GM19397 (cell line): ENCODE results near the gene LMBR1.
"Not testable (repeated sequence)": the region's sequence is repeated elsewhere in the genome, so short reads cannot be mapped to it uniquely, and the experiment has no call there.

Experiments
- ATAC-seq: cut with Tn5 transposase; IDR thresholded peaks from one replicate; pipeline ENCODE4 v1.9.1; 2021; ENCODE audit warnings: mild to moderate bottlenecking, moderate library complexity; ENCODE audit not compliant: unreplicated experiment

Gene LMBR1

GRCh38 chr7:156702399-156702798 lies 190.6 kb downstream of the LMBR1 start:
- ATAC-seq, result no peak

GRCh38 chr7:156701787-156702186 lies 191.2 kb downstream of the LMBR1 start:
- ATAC-seq, result not testable (repeated sequence)

- ATAC-seq, result not testable (repeated sequence)
Measured at GRCh38 chr7:156698512-156698911, 194.5 kb downstream of the LMBR1 start.

DNA sequence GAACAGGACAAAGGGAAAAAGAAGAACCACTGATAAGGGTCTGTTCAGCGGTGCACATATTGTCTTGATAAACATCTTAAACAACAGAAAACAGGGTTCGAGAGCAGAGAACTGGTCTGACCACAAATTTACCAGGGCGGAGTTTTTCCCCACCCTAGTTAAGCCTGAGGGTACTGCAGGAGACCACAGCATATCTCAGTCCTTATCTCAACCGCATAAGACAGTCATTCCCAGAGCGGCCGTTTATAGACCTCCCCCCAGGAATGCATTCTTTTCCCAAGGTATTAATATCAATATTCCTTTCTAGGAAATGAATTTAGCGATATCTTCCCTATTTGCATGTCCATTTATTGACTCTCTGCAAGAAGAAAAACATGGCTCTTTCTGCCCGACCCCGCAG lies 195.7 kb downstream of the LMBR1 start:
- ATAC-seq, result not testable (repeated sequence)

DNA sequence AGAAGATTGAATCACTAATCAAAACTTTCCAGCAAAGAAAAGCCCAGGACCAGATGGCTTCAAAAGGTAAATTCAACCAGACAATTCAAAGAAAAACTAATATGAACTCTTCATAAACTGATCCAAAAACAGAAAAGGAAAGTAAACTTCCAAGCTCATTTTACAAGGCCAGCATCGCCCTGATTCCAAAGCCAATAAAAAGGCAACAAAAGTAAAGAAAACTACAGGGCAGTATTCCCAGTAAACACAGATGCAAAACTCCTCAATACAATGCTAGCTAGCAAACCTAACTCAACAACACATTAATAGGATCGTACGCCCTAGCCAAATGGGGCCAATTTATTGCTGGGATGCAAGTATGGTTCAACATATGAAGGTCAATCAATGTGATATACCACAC lies 199.4 kb downstream of the LMBR1 start:
- ATAC-seq, result no peak

GRCh38 chr7:156692849-156693248 lies 200.1 kb downstream of the LMBR1 start:
- ATAC-seq, result no peak

- ATAC-seq, result no peak
Measured at GRCh38 chr7:156691764-156692163, 201.2 kb downstream of the LMBR1 start.

- ATAC-seq, result no peak
Measured at GRCh38 chr7:156684661-156685060, 208.3 kb downstream of the LMBR1 start.

DNA sequence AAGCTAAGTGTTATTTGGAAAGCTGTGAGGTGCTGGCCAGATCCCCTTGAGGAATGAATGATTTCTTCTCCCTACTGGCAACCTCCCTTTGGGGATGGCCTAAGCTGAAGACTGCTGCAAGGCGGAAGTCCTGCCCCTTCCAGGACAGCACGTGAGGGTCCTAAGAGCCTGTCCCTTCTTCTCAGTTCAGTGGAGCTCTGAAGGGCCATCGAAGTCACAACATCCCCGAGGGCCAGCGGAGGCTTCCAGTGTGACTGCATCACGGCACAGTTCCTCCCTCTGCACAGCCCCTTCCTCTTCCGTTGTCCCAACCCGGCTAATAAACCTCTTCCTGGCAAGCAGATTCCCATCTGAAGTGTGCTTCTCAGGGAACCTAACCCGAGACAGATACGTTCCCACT lies 208.7 kb downstream of the LMBR1 start:
- no peak for ATAC-seq

GRCh38 chr7:156682928-156683327 lies 210.1 kb downstream of the LMBR1 start:
- no peak for ATAC-seq

DNA sequence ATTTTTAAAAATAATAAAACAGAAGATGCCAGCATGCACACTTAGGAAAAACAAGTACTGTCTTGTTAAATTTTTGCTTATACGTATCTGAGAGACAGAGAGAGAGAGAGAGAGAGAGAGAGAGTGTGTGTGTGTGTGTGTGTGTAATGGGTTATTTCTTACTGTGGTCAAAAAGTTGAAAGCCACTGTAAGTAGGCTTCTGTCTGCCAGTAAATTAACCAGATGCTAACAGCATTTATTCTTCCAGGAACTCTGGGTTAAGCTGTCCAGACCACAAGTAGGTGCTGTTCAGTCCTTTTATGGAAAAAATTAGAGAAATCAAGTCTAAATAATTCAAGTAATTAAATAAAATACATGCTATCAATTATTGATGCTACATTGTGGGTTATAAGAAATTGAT lies 212.7 kb downstream of the LMBR1 start:
- ATAC-seq, result no peak

DNA sequence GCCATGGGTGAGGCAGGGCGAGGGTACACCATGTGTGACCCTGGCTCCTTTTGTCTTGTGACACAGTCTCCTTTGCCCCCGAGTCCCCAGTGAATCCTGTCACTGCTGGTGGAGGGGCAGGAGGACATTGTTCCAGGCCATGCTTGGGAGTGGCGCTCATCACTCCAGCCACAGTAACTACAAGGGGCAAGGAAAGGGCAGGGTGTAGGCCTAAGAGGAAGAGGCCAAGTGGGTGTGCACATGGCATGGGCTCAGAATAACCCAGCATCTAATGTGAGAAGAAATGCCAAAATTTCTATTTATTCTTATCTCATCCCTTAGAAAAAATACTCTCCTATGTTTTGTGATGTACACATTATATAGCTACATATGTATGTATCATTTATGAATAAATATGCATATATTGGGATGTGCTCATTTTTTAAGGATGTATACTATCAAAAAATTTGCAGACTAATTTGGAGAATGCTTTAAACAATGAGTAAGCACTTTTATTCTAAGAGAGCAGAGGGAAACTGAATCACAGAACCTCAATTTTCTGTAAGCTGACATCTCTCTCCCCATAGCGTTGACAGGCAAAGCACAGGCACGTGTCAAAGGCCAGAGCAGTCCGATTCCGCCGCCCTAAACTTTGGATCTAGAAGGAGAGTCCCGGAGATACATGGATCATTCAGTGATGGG lies 215.5 kb downstream of the LMBR1 start:
- no peak for ATAC-seq

GRCh38 chr7:156676263-156676662 lies 216.7 kb downstream of the LMBR1 start:
- ATAC-seq, result no peak

- ATAC-seq, result no peak
Measured at GRCh38 chr7:156675721-156676120, 217.3 kb downstream of the LMBR1 start.

GRCh38 chr7:156673902-156674301 lies 219.1 kb downstream of the LMBR1 start:
- ATAC-seq, result no peak

- ATAC-seq, result no peak
Measured at GRCh38 chr7:156673454-156673853, 219.5 kb downstream of the LMBR1 start.

DNA sequence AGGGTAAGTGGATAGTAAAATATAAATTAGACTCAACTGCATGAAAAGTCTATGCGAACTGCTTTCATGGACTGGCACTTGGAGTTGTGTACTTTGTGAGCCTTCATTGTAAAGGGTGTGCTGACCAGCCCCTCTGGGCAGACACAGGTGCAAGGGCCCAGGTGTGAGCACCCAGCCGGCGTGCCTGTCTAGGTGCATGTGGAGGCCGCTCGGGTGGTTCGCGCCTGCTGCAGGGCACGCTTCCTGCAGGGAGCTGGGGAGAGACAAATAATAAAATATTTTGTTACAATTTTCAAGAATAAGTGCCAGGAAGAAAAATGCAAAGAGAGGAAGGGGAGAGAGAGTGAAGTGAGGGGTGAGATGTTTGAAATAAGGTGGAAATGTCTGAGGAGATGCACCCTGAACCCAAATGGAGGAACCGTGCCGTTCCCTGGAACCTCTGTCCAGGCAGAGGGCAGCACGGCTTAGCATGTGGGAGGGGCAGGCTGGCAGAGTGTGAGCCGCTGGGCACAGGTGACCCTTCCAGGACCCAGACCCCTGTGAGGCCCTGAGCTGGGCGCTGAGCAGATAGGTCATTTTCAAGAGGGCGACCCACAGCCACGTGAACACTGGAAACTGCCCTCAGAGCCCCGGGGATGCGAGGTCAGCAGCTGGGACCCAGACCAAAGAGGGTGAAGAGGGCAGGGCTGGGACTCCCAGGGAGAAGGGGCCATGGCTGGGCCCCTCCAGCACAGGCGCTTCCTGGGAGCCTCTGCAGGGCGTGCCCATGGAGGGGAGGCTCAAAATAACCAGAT lies 223.8 kb downstream of the LMBR1 start:
- no peak for ATAC-seq

DNA sequence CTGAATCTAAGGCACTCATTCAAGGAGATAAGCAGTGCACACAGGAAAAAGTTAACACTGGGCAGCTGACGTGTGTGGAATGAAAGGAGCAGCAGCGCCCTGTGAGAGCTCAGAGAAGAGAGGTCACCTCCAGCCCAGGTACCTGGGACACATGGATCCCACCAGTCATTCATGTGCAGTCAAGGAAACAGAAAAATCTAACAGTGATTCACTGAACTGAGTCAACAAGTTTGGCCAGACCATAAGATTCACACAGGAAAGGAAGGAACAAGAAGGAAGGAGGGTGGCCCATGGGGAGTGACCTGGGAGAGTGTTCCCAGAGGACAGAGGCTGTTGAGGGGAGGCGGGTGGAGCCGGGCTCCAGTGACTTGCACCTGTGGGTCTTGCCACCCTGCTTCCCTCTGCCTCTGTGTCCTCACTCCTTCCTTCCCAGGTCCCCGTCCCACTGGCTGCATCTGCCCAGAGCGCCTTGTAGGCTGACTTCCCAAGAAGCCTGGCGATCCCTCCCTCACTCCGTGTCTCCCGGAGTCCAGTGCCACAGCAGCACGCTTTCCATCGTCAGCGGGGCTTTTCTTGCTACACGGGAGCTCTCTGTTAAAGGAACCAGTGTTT lies 224.7 kb downstream of the LMBR1 start:
- no peak for ATAC-seq

- no peak for ATAC-seq
Measured at GRCh38 chr7:156667110-156667426, 225.9 kb downstream of the LMBR1 start.

- ATAC-seq, result no peak
Measured at GRCh38 chr7:156666368-156667109, 226.4 kb downstream of the LMBR1 start.

GRCh38 chr7:156665101-156665500 lies 227.9 kb downstream of the LMBR1 start:
- no peak for ATAC-seq
